ENCODE measurements around the gene MCMBP. TPM values are rescaled to one million over a fixed set of nuclear protein-coding genes. Genes with fewer than 3 reads are reported as not detected.

The MCMBP gene
- total RNA-seq, 2 experiments from 2014 or later: 53.8 to 77.5 TPM

DNA sequence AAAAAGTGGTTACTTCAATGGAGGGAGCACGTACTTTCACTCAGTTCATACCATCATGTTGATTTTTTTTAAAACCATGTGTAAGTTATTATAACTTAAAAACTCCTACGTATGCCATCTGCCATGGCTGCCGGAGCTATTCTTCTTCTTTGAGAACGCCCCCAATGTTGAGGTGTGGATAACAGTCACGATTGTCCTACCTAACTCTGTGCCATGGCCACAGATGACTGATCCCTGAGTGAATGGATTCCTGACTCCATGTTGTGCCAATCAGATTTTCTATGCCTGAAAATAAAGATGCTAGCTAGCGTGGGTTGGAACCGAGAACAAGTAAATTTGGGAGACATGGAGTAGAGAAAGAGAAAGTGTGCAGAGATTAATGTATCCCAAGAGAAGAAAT lies 5.3 kb downstream of the MCMBP start:
- no TSS peak for BruUV-seq (replicated peaks)

DNA sequence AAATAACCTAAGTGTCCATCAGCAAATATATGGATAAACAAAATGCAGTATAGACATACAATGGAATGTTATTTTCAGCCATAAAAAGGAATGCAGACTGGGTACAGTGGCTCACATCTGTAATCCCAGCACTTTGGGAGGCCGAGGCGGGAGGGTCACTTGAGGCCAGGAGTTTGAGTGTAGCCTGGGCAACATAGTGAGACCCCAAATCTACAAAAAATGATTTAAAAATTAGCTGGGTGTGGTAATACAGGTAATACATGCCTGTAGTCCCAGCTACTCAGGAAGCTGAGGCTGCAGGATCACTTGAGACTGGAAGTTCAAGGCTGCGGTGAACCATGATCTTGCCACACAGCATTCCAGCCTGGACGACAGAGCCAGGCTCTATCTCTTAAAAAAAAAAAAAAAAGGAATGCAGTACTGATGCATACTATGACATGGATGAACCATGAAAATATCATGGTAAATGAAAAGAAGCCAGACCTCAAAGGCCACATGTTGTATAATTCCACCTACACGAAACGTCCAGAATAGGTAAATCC lies 6.9 kb downstream of the MCMBP start:
- ChIA-PET POLR2A (interaction anchor here (1.5 to 1.7 kb wide), 2 partner anchors 54 to 179 kb away, joined by 3 to 4 read pairs; no protein-coding TSS in a partner anchor), CTCF (ENCODE audit: unreplicated experiment) (no interaction called here)
- TF ChIP-seq EZH2phosphoT487 (IDR thresholded peaks at IDR 0.05; ENCODE audit: borderline replicate concordance, low read depth, low read length): no peak
- TF ChIP-seq, protein P1, sequence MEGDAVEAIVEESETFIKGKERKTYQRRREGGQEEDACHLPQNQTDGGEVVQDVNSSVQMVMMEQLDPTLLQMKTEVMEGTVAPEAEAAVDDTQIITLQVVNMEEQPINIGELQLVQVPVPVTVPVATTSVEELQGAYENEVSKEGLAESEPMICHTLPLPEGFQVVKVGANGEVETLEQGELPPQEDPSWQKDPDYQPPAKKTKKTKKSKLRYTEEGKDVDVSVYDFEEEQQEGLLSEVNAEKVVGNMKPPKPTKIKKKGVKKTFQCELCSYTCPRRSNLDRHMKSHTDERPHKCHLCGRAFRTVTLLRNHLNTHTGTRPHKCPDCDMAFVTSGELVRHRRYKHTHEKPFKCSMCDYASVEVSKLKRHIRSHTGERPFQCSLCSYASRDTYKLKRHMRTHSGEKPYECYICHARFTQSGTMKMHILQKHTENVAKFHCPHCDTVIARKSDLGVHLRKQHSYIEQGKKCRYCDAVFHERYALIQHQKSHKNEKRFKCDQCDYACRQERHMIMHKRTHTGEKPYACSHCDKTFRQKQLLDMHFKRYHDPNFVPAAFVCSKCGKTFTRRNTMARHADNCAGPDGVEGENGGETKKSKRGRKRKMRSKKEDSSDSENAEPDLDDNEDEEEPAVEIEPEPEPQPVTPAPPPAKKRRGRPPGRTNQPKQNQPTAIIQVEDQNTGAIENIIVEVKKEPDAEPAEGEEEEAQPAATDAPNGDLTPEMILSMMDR (conservative IDR thresholded peaks at IDR 0.05; ENCODE audit: low read length): no peak
- H3K36me3 ChIP-seq (ENCODE audit: insufficient read depth, low read length): peaks cover 41% of the 10 kb centered on the region
- peaks cover 31% of the 10 kb centered on the region for H3K4me1 ChIP-seq (ENCODE audit: insufficient read depth, low read length, poor library complexity, severe bottlenecking)
- H3K79me2 ChIP-seq (ENCODE audit: insufficient read depth, low read depth, low read length): peaks cover 99% of the 10 kb centered on the region
- no peak overlapping the region for H3K4me2 ChIP-seq (ENCODE audit: low read length)
- H3K9me3 ChIP-seq (ENCODE audit: low read length): peaks cover 22% of the 10 kb centered on the region; the same call in 1 of the 2 replicates
- H4K20me1 ChIP-seq (ENCODE audit: insufficient read depth, low read length): peaks cover 33% of the 10 kb centered on the region
- H2AFZ ChIP-seq (ENCODE audit: low read length): no peak overlapping the region
- intact Hi-C loops (cut with micrococcal nuclease; ENCODE audit: unreplicated experiment): no loop called here
- no TSS peak for BruUV-seq (replicated peaks)
- no peak for DNase-seq (ENCODE audit: low spot score)
- H3K9me2 ChIP-seq (ENCODE audit: insufficient read depth, low read length): no peaks in the 10 kb centered on the region
- no peak overlapping the region for H3K27ac ChIP-seq (ENCODE audit: low read depth, low read length, poor library complexity, severe bottlenecking)
- no peak overlapping the region for H3K4me3 ChIP-seq (ENCODE audit: low read depth, low read length, poor library complexity, severe bottlenecking)

More for the DNA sequence above, 5.3 kb downstream of the MCMBP start:
- intact Hi-C loops (cut with micrococcal nuclease; ENCODE audit: unreplicated experiment): no loop called here
- peaks cover 34% of the 10 kb centered on the region for H4K20me1 ChIP-seq (ENCODE audit: insufficient read depth, low read length)
- CTCF ChIA-PET (ENCODE audit: unreplicated experiment): no interaction called here
- H3K79me2 ChIP-seq (ENCODE audit: insufficient read depth, low read depth, low read length): peaks cover 99% of the 10 kb centered on the region
- POLR2A ChIA-PET: interaction anchor here (0.7 to 1.1 kb wide), 4 partner anchors 8 to 132 kb away, joined by 3 to 4 read pairs (median 3); no protein-coding TSS in a partner anchor
- H3K27ac ChIP-seq (ENCODE audit: low read depth, low read length, poor library complexity, severe bottlenecking): no peak overlapping the region
- no peak overlapping the region for H3K4me3 ChIP-seq (ENCODE audit: low read depth, low read length, poor library complexity, severe bottlenecking)
- TF ChIP-seq, protein P1 (conservative IDR thresholded peaks at IDR 0.05; ENCODE audit: low read length): no peak
- TF ChIP-seq EZH2phosphoT487 (IDR thresholded peaks at IDR 0.05; ENCODE audit: borderline replicate concordance, low read depth, low read length): no peak
- no peak for DNase-seq (ENCODE audit: low spot score)
- H2AFZ ChIP-seq (ENCODE audit: low read length): no peak overlapping the region
- peaks cover 38% of the 10 kb centered on the region for H3K36me3 ChIP-seq (ENCODE audit: insufficient read depth, low read length)
- H3K4me2 ChIP-seq (ENCODE audit: low read length): no peak overlapping the region
- H3K9me3 ChIP-seq (ENCODE audit: low read length): peaks cover 22% of the 10 kb centered on the region; the same call in 1 of the 2 replicates
- H3K9me2 ChIP-seq (ENCODE audit: insufficient read depth, low read length): no peaks in the 10 kb centered on the region
- peaks cover 25% of the 10 kb centered on the region for H3K4me1 ChIP-seq (ENCODE audit: insufficient read depth, low read length, poor library complexity, severe bottlenecking)

DNA sequence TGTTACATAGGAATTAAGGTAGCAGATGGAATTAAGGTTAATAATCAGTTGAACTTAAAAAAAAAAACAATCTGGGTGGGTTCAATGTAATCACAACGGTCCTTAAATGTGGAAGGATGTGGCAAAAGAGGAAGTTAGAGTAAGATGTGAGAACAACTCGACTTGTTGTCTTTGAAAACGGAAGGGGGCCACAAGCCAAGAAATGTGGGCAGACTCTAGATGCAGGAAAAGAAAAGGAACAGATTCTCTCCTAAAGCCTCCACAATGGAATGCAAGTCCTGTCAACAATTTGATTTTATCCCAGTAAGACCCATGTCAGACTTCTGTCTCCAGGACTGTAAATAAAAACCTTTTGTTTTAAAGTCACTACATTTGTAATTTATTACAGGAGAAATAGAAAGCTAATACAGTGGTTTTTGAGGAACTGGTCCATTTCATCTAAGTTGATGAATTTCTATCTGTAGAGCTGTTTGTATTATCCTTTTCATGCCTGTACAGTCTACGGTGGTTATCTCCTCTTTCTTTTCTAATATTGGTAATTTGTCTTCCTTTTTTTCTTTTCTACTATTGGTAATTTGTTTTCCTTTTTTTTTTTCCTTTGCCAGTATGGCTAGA lies 8.6 kb downstream of the MCMBP start:
- Histone ChIP-seq H3K36me3 (ENCODE audit: insufficient read depth, low read length) (peaks cover 48% of the 10 kb centered on the region), H3K9me3 (ENCODE audit: low read length) (peaks cover 22% of the 10 kb centered on the region; the same call in 1 of the 2 replicates), H3K79me2 (ENCODE audit: insufficient read depth, low read depth, low read length) (peaks cover 99% of the 10 kb centered on the region), H3K9me2 (ENCODE audit: insufficient read depth, low read length) (no peaks in the 10 kb centered on the region), H3K4me1 (ENCODE audit: insufficient read depth, low read length, poor library complexity, severe bottlenecking) (peaks cover 36% of the 10 kb centered on the region), H3K4me2 (ENCODE audit: low read length) (no peak overlapping the region), H3K4me3 (ENCODE audit: low read depth, low read length, poor library complexity, severe bottlenecking) (no peak overlapping the region), H2AFZ (ENCODE audit: low read length) (no peak overlapping the region), H3K27ac (ENCODE audit: low read depth, low read length, poor library complexity, severe bottlenecking) (peak overlapping the region; percentile 4), H4K20me1 (ENCODE audit: insufficient read depth, low read length) (peaks cover 36% of the 10 kb centered on the region)
- TF ChIP-seq, protein P1 (conservative IDR thresholded peaks at IDR 0.05; ENCODE audit: low read length): no peak
- no peak for TF ChIP-seq EZH2phosphoT487 (IDR thresholded peaks at IDR 0.05; ENCODE audit: borderline replicate concordance, low read depth, low read length)
- BruUV-seq (replicated peaks): no TSS peak
- intact Hi-C loops (cut with micrococcal nuclease; ENCODE audit: unreplicated experiment): no loop called here
- ChIA-PET CTCF (ENCODE audit: unreplicated experiment) (no interaction called here), POLR2A (interaction anchor here (0.6 to 1.7 kb wide), 13 partner anchors 9 to 760 kb away, joined by 3 to 6 read pairs (median 4); partner anchors contain the start of genes DENND10, INPP5F, MCMBP and TIAL1)
- DNase-seq (ENCODE audit: low spot score): peak; percentile 29
